Measurements from ENCODE around the gene SH2B3. TPM values are rescaled to one million over a fixed set of nuclear protein-coding genes. Genes with fewer than 3 reads are reported as not detected.
A peak's percentile ranks its signal among the peaks of the same experiment; 100 is the strongest.

The SH2B3 gene
- total and polyA plus RNA-seq, 2 of the 13 experiments (the other 11 are each of a cell fraction or from before 2014, with no cell fraction given) = 6.8 to 6.9 TPM

- no peak for TF ChIP-seq MEIS2 (CRISPR knock-in tag; IDR thresholded peaks at IDR 0.05)
- TF ChIP-seq ZXDC (CRISPR knock-in tag; IDR thresholded peaks at IDR 0.05) = no peak
- TF ChIP-seq NFE2L1 (CRISPR knock-in tag; IDR thresholded peaks at IDR 0.05; ENCODE audit: borderline replicate concordance) = no peak
- TF ChIP-seq EHMT2 (IDR thresholded peaks at IDR 0.05; ENCODE audit: borderline replicate concordance, low read depth, low read length) = no peak
- no peak for TF ChIP-seq ATF3 (CRISPR knock-in tag; IDR thresholded peaks at IDR 0.05)
- no peak for TF ChIP-seq RERE (CRISPR knock-in tag; IDR thresholded peaks at IDR 0.05; ENCODE audit: low read depth)
- TF ChIP-seq SMC3 (IDR thresholded peaks at IDR 0.05; ENCODE audit: low read length) = peak; percentile 60
- no peak for TF ChIP-seq SP140L (CRISPR knock-in tag; IDR thresholded peaks at IDR 0.05; ENCODE audit: borderline replicate concordance)
- no peak for TF ChIP-seq HOMEZ (CRISPR knock-in tag; IDR thresholded peaks at IDR 0.05; ENCODE audit: low read depth)
- TF ChIP-seq HNRNPLL (IDR thresholded peaks at IDR 0.05; ENCODE audit: low read depth, low read length, poor library complexity, severe bottlenecking) = no peak
- no peak for TF ChIP-seq SP5 (CRISPR knock-in tag; IDR thresholded peaks at IDR 0.05; ENCODE audit: borderline replicate concordance, low read depth)
- no peak for TF ChIP-seq FLYWCH1 (CRISPR knock-in tag; IDR thresholded peaks at IDR 0.05)
- no peak for TF ChIP-seq ZNF382 (CRISPR knock-in tag; IDR thresholded peaks at IDR 0.05; ENCODE audit: borderline replicate concordance)
- TF ChIP-seq NKX3-1 (CRISPR knock-in tag; IDR thresholded peaks at IDR 0.05) = no peak
- TF ChIP-seq SALL2 (CRISPR knock-in tag; IDR thresholded peaks at IDR 0.05) = no peak
- TF ChIP-seq RBM22 (optimal IDR thresholded peaks at IDR 0.05; ENCODE audit: low read length) = peak; percentile 84
- no peak for TF ChIP-seq THYN1 (CRISPR knock-in tag; IDR thresholded peaks at IDR 0.05; ENCODE audit: borderline replicate concordance, low read depth)
- no peak for TF ChIP-seq MZF1 (CRISPR knock-in tag; IDR thresholded peaks at IDR 0.05; ENCODE audit: borderline replicate concordance)
- TF ChIP-seq ZNF782 (CRISPR knock-in tag; IDR thresholded peaks at IDR 0.05; ENCODE audit: borderline replicate concordance) = no peak
- TF ChIP-seq HOXA5 (CRISPR knock-in tag; IDR thresholded peaks at IDR 0.05) = no peak
- no peak for TF ChIP-seq ELF1 (CRISPR knock-in tag; IDR thresholded peaks at IDR 0.05)
- TF ChIP-seq IRF2 (CRISPR knock-in tag; IDR thresholded peaks at IDR 0.05) = no peak
Observed at GRCh38 chr12:111451649-111452129, 46.0 kb downstream of the SH2B3 start (continued).

Data from HepG2 (cell line).